ENCODE measurements around the gene SSX7. TPM values are rescaled to one million over a fixed set of nuclear protein-coding genes. Genes with fewer than 3 reads are reported as not detected.
"Not testable (repeated sequence)": the region's sequence is repeated elsewhere in the genome, so short reads cannot be mapped to it uniquely, and the experiment has no call there.

SSX7 gene, protein sequence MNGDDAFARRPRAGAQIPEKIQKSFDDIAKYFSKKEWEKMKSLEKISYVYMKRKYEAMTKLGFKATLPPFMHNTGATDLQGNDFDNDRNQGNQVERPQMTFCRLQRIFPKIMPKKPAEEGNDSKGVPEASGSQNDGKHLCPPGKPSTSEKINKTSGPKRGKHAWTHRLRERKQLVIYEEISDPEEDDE
- total RNA-seq (2021): not detected in 3 replicates
- Bru-seq, nascent RNA: not detected
- long read RNA-seq, experiment 1: 0 reads
- long read RNA-seq, experiment 2: 0 reads
- long read RNA-seq, experiment 3: 0 reads

DNA sequence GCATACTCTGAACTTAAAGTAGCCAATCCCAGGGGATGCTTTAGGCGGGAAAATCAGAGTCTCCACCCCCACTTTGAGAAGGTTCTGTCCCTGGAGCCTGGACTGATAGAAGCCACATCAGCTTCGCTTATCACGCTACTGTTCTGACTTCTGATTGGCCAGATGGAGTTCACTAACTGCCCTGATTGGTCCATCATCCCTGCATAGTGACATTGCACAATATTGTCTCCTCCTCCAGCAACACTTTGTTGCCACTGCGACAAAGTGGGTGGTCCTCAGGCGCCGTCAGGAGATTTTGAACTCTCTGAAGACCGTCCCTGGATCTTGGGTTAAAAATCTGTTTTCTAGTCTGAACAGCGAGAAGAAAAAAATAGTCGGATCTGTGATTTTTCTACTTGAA is at the start of gene SSX7:
Gene SSX7, minus strand, starts transcription at position 101 of the 400 bp plus-strand sequence. CDS start 1,428 bp downstream, outside the sequence.
- H3K36me3 Mint-ChIP-seq; H3K27ac Mint-ChIP-seq; CTCF ChIA-PET; DNase-seq (ENCODE audit: low spot score); H3K4me3 Mint-ChIP-seq; ATAC-seq; H3K27me3 Mint-ChIP-seq (ENCODE audit: low read depth); H3K4me1 Mint-ChIP-seq; H3K9me3 Mint-ChIP-seq; POLR2A ChIA-PET: not testable (repeated sequence)

DNA sequence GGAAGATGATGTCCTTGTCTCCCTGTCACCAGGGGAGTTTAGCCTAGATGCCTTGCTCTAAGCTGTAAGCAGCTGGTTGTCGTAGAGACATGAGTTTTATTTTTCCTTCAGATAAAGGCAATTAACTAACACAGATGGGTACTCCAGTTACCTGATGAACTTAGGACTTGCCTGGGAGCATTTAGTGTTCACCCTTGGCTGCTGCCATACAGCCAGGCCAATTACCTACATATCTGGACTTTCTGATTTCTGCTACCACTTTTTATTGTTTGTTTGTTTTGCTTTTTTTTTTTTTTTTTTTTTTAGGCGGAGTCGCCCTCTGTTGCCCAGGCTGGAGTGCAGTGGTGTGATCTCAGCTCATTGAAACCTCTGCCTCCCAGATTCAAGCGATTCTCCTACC is 37.3 kb upstream of the SSX7 start:
- CTCF ChIA-PET; H3K27ac Mint-ChIP-seq; H3K36me3 Mint-ChIP-seq; POLR2A ChIA-PET; DNase-seq (ENCODE audit: low spot score); H3K4me3 Mint-ChIP-seq; H3K9me3 Mint-ChIP-seq; ATAC-seq; H3K4me1 Mint-ChIP-seq; H3K27me3 Mint-ChIP-seq (ENCODE audit: low read depth): not testable (repeated sequence)

DNA sequence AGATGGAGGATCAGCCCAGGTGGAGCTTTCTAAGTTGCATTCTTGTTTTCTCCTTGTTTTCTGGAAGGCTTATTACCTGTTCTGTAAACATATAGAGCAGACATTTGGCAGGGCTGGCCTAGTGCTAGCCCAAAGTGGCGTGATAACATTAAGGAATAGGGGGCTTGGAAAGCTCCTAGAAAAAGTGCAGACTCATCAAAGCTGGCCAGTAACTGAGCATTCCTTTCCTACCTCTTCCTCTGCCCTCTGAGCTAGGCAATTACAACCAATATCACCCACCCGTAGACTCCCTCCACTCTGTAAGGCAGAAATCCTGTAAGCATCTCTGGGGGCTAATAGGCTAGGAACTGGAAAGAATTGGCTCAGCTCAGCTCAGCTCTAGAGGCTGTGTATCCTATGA is 7.5 kb upstream of the SSX7 start:
- H3K27me3 Mint-ChIP-seq (ENCODE audit: low read depth); H3K4me3 Mint-ChIP-seq; H3K9me3 Mint-ChIP-seq; H3K4me1 Mint-ChIP-seq; H3K27ac Mint-ChIP-seq; H3K36me3 Mint-ChIP-seq; ATAC-seq; POLR2A ChIA-PET; CTCF ChIA-PET; DNase-seq (ENCODE audit: low spot score): not testable (repeated sequence)

DNA sequence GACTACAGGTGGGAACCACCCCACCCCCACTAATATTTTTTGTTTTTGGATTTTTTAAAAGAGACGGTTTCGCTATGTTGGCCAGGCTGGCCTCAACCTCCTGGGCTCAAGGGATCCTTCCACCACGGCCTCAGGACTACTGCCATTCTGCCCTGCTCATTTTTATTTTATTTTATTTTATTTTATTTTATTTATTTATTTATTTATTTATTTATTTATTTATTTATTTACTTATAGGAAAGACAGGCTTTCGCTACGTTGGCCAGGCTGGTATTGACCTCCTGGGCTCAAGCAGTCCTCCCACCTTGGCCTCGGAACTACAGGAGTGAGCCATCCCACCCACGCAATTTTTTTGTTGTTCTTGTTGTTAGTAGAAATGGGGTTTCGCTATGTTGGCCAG is 775 bp upstream of the SSX7 start:
- ATAC-seq; POLR2A ChIA-PET; H3K27me3 Mint-ChIP-seq (ENCODE audit: low read depth); H3K36me3 Mint-ChIP-seq; H3K4me3 Mint-ChIP-seq; CTCF ChIA-PET; DNase-seq (ENCODE audit: low spot score); H3K27ac Mint-ChIP-seq; H3K4me1 Mint-ChIP-seq; H3K9me3 Mint-ChIP-seq: not testable (repeated sequence)
- peak; percentile 58; the same call in 1 of the 2 replicates for TF ChIP-seq HMGA2 (CRISPR knock-in tag; IDR thresholded peaks at IDR 0.05)

DNA sequence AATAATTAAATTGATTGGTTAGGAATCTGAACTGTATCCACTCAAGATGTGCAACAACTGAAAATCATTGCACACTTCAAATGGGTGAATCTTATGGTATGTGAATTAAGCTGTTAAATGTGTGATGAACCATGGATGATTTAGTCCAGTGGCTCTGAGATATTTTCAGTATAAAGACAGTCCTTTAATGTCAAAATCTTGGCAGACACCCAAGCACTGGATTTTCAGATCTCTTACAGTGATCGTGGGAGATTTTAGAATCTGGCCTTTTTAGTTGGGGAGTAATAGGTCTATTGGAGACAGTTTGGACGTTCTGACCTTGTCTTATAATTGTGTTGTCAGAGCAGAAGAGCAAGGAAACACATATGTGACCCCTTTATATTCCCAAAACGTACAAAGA is 4.0 kb downstream of the SSX7 start:
- ATAC-seq, H3K4me1 Mint-ChIP-seq, POLR2A ChIA-PET: not testable (repeated sequence)

DNA sequence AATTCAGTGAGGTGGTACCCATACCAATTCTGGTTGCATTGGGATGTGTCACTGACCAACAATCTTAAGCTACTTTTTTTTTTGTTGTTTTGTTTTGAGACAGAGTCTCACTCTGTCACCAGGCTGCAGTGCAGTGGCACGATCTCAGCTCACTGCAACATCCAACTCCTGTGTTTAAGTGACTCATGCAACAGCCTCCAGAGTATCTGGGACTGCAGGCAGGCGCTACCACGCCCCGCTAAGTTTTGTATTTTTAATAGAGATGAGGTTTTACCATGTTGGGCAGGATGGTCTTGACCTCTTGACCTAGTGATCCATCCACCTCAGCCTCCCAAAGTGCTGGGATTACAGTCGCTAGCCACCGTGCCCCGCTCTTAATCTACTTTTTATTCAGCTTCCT is 5.7 kb downstream of the SSX7 start:
- ATAC-seq; POLR2A ChIA-PET; H3K27ac Mint-ChIP-seq; H3K4me3 Mint-ChIP-seq; DNase-seq (ENCODE audit: low spot score); H3K4me1 Mint-ChIP-seq; CTCF ChIA-PET; H3K36me3 Mint-ChIP-seq; H3K27me3 Mint-ChIP-seq (ENCODE audit: low read depth); H3K9me3 Mint-ChIP-seq: not testable (repeated sequence)

More for the DNA sequence above, 4.0 kb downstream of the SSX7 start:
- H3K27ac Mint-ChIP-seq; H3K4me3 Mint-ChIP-seq; DNase-seq (ENCODE audit: low spot score); H3K36me3 Mint-ChIP-seq; H3K27me3 Mint-ChIP-seq (ENCODE audit: low read depth); CTCF ChIA-PET; H3K9me3 Mint-ChIP-seq: not testable (repeated sequence)

DNA sequence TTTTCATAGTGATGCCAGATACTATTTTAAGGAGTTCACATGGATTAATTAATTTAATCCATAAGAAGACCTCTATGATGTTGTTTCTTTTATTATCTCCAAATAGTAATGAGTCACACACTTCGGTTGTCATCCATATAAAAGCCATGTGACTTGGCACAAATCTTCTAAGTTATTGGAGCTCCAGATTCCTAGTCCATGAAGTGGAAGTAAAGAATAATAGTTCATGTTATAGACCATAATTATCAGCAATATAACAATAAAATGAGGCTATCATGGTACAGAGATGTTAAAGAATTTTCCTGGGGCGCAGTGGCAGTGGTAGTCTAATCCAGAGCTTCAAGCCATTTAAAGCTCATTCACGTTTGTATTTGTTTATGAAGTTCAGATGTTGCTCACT is 26.2 kb downstream of the SSX7 start:
- POLR2A ChIA-PET; H3K27me3 Mint-ChIP-seq (ENCODE audit: low read depth); H3K4me3 Mint-ChIP-seq; DNase-seq (ENCODE audit: low spot score); H3K36me3 Mint-ChIP-seq; ATAC-seq; H3K27ac Mint-ChIP-seq; H3K9me3 Mint-ChIP-seq; H3K4me1 Mint-ChIP-seq; CTCF ChIA-PET: not testable (repeated sequence)

DNA sequence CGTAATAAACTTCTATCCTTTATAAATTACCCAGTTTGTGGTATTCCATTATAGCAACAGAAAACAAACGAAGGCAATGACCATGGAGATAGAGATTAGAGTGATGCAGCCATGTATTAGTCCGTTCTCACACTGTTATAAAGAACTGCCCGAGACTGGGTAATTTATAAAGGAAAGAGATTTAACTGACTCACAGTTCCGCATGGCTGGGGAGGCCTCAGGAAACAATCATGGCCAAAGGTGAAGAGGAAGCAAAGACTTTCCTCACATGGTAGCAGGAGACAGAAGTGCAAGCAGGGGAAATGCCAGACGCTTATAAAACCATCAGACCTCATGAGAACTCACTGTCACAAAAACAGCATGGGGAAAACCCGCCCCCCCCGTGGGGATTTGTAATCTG is 34.0 kb downstream of the SSX7 start:
- H3K9me3 Mint-ChIP-seq; H3K4me1 Mint-ChIP-seq; ATAC-seq; H3K27me3 Mint-ChIP-seq (ENCODE audit: low read depth); POLR2A ChIA-PET; H3K4me3 Mint-ChIP-seq; CTCF ChIA-PET; H3K36me3 Mint-ChIP-seq; H3K27ac Mint-ChIP-seq; DNase-seq (ENCODE audit: low spot score): not testable (repeated sequence)

DNA sequence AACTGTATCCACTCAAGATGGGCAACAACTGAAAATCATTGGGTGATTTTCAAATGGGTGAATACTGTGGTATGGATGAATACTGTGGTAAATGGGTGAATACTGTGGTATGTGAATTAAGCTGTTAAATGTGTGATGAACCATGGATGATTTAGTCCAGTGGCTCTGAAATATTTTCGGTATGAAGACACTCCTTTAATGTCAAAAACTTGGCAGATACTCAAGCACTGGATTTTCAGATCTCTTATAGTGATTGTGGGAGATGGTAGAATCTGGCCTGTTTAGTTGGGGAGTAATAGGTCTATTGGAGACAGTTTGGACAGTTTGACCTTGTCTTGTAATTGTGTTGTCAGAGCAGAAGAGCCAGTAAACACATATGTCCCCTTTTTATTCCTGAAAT is 45.7 kb downstream of the SSX7 start:
- H3K27me3 Mint-ChIP-seq (ENCODE audit: low read depth): no peaks in the 10 kb centered on the region; the same call in 1 of the 2 replicates
- TF ChIP-seq HMGA2 (CRISPR knock-in tag; IDR thresholded peaks at IDR 0.05) (no peak), OVOL2 (CRISPR knock-in tag; IDR thresholded peaks at IDR 0.05; ENCODE audit: borderline replicate concordance) (no peak), EMX1 (CRISPR knock-in tag; IDR thresholded peaks at IDR 0.05) (no peak)
- TF ChIP-seq, protein P1, sequence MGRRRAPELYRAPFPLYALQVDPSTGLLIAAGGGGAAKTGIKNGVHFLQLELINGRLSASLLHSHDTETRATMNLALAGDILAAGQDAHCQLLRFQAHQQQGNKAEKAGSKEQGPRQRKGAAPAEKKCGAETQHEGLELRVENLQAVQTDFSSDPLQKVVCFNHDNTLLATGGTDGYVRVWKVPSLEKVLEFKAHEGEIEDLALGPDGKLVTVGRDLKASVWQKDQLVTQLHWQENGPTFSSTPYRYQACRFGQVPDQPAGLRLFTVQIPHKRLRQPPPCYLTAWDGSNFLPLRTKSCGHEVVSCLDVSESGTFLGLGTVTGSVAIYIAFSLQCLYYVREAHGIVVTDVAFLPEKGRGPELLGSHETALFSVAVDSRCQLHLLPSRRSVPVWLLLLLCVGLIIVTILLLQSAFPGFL (CRISPR knock-in tag; IDR thresholded peaks at IDR 0.05; ENCODE audit: borderline replicate concordance): no peak
- TF ChIP-seq, protein P2, sequence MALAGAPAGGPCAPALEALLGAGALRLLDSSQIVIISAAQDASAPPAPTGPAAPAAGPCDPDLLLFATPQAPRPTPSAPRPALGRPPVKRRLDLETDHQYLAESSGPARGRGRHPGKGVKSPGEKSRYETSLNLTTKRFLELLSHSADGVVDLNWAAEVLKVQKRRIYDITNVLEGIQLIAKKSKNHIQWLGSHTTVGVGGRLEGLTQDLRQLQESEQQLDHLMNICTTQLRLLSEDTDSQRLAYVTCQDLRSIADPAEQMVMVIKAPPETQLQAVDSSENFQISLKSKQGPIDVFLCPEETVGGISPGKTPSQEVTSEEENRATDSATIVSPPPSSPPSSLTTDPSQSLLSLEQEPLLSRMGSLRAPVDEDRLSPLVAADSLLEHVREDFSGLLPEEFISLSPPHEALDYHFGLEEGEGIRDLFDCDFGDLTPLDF (CRISPR knock-in tag; IDR thresholded peaks at IDR 0.05): no peak
- TF ChIP-seq, protein P3, sequence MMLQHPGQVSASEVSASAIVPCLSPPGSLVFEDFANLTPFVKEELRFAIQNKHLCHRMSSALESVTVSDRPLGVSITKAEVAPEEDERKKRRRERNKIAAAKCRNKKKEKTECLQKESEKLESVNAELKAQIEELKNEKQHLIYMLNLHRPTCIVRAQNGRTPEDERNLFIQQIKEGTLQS (CRISPR knock-in tag; conservative IDR thresholded peaks at IDR 0.05): no peak
- TF ChIP-seq, protein P4, sequence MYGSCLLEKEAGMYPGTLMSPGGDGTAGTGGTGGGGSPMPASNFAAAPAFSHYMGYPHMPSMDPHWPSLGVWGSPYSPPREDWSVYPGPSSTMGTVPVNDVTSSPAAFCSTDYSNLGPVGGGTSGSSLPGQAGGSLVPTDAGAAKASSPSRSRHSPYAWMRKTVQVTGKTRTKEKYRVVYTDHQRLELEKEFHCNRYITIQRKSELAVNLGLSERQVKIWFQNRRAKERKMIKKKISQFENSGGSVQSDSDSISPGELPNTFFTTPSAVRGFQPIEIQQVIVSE (CRISPR knock-in tag; IDR thresholded peaks at IDR 0.05; ENCODE audit: borderline replicate concordance): no peak
- TF ChIP-seq, protein P5, sequence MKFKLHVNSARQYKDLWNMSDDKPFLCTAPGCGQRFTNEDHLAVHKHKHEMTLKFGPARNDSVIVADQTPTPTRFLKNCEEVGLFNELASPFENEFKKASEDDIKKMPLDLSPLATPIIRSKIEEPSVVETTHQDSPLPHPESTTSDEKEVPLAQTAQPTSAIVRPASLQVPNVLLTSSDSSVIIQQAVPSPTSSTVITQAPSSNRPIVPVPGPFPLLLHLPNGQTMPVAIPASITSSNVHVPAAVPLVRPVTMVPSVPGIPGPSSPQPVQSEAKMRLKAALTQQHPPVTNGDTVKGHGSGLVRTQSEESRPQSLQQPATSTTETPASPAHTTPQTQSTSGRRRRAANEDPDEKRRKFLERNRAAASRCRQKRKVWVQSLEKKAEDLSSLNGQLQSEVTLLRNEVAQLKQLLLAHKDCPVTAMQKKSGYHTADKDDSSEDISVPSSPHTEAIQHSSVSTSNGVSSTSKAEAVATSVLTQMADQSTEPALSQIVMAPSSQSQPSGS (CRISPR knock-in tag; IDR thresholded peaks at IDR 0.05; ENCODE audit: borderline replicate concordance, low read depth): no peak

More for the DNA sequence above, 45.7 kb downstream of the SSX7 start:
- DNase-seq (ENCODE audit: low spot score) (no peak), ATAC-seq (no peak)
- Mint-ChIP-seq H3K27ac (no peak overlapping the region), H3K9me3 (no peaks in the 10 kb centered on the region), H3K4me1 (no peaks in the 10 kb centered on the region), H3K36me3 (no peaks in the 10 kb centered on the region), H3K4me3 (no peak overlapping the region)
- ChIA-PET CTCF (no interaction called here), POLR2A (no interaction called here)
